HG03045 (cell line): ENCODE measurements around the gene DUOXA2.

Source experiments
- ATAC-seq: cut with Tn5 transposase; IDR thresholded peaks from one replicate; pipeline ENCODE4 v1.9.1; 2021; ENCODE audit warnings: mild to moderate bottlenecking, moderate library complexity; ENCODE audit not compliant: unreplicated experiment

DUOXA2 gene

GRCh38 chr15:45116482-45117307 is 2.6 kb downstream of the DUOXA2 start:
- no peak for ATAC-seq

- ATAC-seq: peak; percentile 4
Measured at GRCh38 chr15:45117308-45118130, 3.4 kb downstream of the DUOXA2 start.

- ATAC-seq: peak; percentile 85
Measured at GRCh38 chr15:45118131-45118588, 4.0 kb downstream of the DUOXA2 start.

- ATAC-seq: no peak
Measured at GRCh38 chr15:45118996-45119395, 4.9 kb downstream of the DUOXA2 start.

GRCh38 chr15:45120081-45120972 is 6.2 kb downstream of the DUOXA2 start:
- no peak for ATAC-seq

- ATAC-seq: no peak
Measured at GRCh38 chr15:45121020-45121419, 6.9 kb downstream of the DUOXA2 start.

GRCh38 chr15:45121706-45122417 is 7.7 kb downstream of the DUOXA2 start:
- ATAC-seq: no peak

GRCh38 chr15:45122719-45123118 is 8.6 kb downstream of the DUOXA2 start:
- no peak for ATAC-seq

- ATAC-seq: no peak
Measured at GRCh38 chr15:45123397-45123796, 9.3 kb downstream of the DUOXA2 start.

GRCh38 chr15:45126535-45127158 is 12.5 kb downstream of the DUOXA2 start:
- no peak for ATAC-seq

GRCh38 chr15:45128971-45129639 is 15.0 kb downstream of the DUOXA2 start:
- ATAC-seq: no peak

GRCh38 chr15:45129651-45130129 is 15.6 kb downstream of the DUOXA2 start, which contains the start of the genes DUOX1 and DUOXA1:
DUOX1 (plus strand) TSS chr15:45129994; CDS start chr15:45131967, 1,973 bp downstream.
DUOXA1 (minus strand) TSS chr15:45129879; CDS start chr15:45123014, 6,865 bp downstream.
- ATAC-seq: no peak

GRCh38 chr15:45130291-45131000 is 16.3 kb downstream of the DUOXA2 start:
- ATAC-seq: no peak

- no peak for ATAC-seq
Measured at GRCh38 chr15:45131510-45131909, 17.4 kb downstream of the DUOXA2 start.

- ATAC-seq: no peak
Measured at GRCh38 chr15:45132844-45133560, 18.9 kb downstream of the DUOXA2 start.

GRCh38 chr15:45133561-45133920 is 19.4 kb downstream of the DUOXA2 start:
- no peak for ATAC-seq

- no peak for ATAC-seq
Measured at GRCh38 chr15:45134046-45134445, 19.9 kb downstream of the DUOXA2 start.
